T-helper 9 cell (primary cell): ENCODE measurements around the gene MMP17.

ENCODE experiments used
- DNase-seq: peaks from one replicate; pipeline ENCODE4 v3.0.0-alpha.2; 2020

The MMP17 gene

GRCh38 chr12:131830914-131831571 is 2.9 kb downstream of the MMP17 start:
- DNase-seq = no peak

GRCh38 chr12:131831635-131832041 is 3.4 kb downstream of the MMP17 start:
- no peak for DNase-seq

- DNase-seq = no peak
Measured at GRCh38 chr12:131832321-131833231, 4.4 kb downstream of the MMP17 start.

- DNase-seq = no peak
Measured at GRCh38 chr12:131833288-131833895, 5.2 kb downstream of the MMP17 start.

GRCh38 chr12:131833896-131834641 is 5.9 kb downstream of the MMP17 start:
- no peak for DNase-seq

- DNase-seq = no peak
Measured at GRCh38 chr12:131834798-131835615, 6.8 kb downstream of the MMP17 start.

GRCh38 chr12:131835616-131836171 is 7.5 kb downstream of the MMP17 start:
- no peak for DNase-seq

GRCh38 chr12:131836193-131836592 is 8.0 kb downstream of the MMP17 start:
- DNase-seq = no peak

GRCh38 chr12:131836714-131837397 is 8.7 kb downstream of the MMP17 start:
- DNase-seq = no peak

GRCh38 chr12:131840643-131841416 is 12.6 kb downstream of the MMP17 start:
- DNase-seq = no peak

GRCh38 chr12:131841547-131841946 is 13.4 kb downstream of the MMP17 start:
- no peak for DNase-seq

- DNase-seq = no peak
Measured at GRCh38 chr12:131842169-131842568, 14.0 kb downstream of the MMP17 start.

- no peak for DNase-seq
Measured at GRCh38 chr12:131843527-131843926, 15.3 kb downstream of the MMP17 start.

GRCh38 chr12:131844140-131844539 is 15.9 kb downstream of the MMP17 start:
- no peak for DNase-seq

GRCh38 chr12:131844656-131845055 is 16.5 kb downstream of the MMP17 start:
- no peak for DNase-seq

- no peak for DNase-seq
Measured at GRCh38 chr12:131845121-131845520, 16.9 kb downstream of the MMP17 start.

GRCh38 chr12:131847456-131847855 is 19.3 kb downstream of the MMP17 start:
- DNase-seq = no peak

- no peak for DNase-seq
Measured at GRCh38 chr12:131848753-131849152, 20.6 kb downstream of the MMP17 start.

- DNase-seq = no peak
Measured at GRCh38 chr12:131849700-131850553, 21.7 kb downstream of the MMP17 start.
